ENCODE data around the gene GTF2A2. TPM values are rescaled to one million over a fixed set of nuclear protein-coding genes. Genes with fewer than 3 reads are reported as not detected.

GTF2A2 gene
- total RNA-seq, 1 donor from 2014 or later: 109 TPM

DNA sequence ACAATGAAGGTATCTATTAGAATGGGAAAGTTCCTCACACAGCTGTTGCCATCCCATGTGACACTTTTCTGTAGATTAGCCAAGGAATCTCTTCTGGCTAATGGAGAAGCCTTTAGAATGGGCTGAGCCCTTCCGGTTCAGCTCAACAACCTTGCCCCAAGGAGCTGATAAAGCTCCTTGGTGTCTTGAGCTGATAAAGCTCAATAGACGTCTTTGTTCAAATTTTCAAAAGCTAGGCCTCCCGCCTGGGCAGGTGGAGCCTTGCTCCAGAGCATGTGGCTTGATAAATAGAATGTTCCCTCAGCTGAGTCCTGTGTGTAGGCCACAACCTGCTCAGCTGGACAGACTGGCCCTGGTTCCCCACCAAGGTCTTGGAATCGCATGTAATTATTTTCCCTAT lies 39.0 kb upstream of the GTF2A2 start:
- Mint-ChIP-seq H3K4me1 (ENCODE audit: low read depth) (peaks cover 9% of the 10 kb centered on the region), H3K27me3 (no peaks in the 10 kb centered on the region), H3K4me3 (ENCODE audit: low read depth) (no peak overlapping the region), H3K27ac (no peak overlapping the region), H3K9me3 (ENCODE audit: low read depth) (no peaks in the 10 kb centered on the region), H3K36me3 (ENCODE audit: insufficient read depth) (no peaks in the 10 kb centered on the region)
- no peak for TF ChIP-seq CTCF (IDR thresholded peaks at IDR 0.05; ENCODE audit: unreplicated experiment)
- no peak for DNase-seq (ENCODE audit: low spot score, unreplicated experiment)

- H3K27me3 Mint-ChIP-seq: no peaks in the 10 kb centered on the region
- no peak overlapping the region for H3K27ac Mint-ChIP-seq
- H3K4me1 Mint-ChIP-seq (ENCODE audit: low read depth): peaks cover 11% of the 10 kb centered on the region
- H3K9me3 Mint-ChIP-seq (ENCODE audit: low read depth): no peaks in the 10 kb centered on the region
- no peak for DNase-seq (ENCODE audit: low spot score, unreplicated experiment)
- no peak for TF ChIP-seq CTCF (IDR thresholded peaks at IDR 0.05; ENCODE audit: unreplicated experiment)
- H3K4me3 Mint-ChIP-seq (ENCODE audit: low read depth): no peak overlapping the region
- H3K36me3 Mint-ChIP-seq (ENCODE audit: insufficient read depth): no peaks in the 10 kb centered on the region
These were observed 37.5 kb upstream of the GTF2A2 start for GRCh38 chr15:59694779-59695178.

- Mint-ChIP-seq H3K9me3 (ENCODE audit: low read depth) (no peaks in the 10 kb centered on the region), H3K27ac (peak overlapping the region; percentile 76), H3K36me3 (ENCODE audit: insufficient read depth) (peaks cover 2% of the 10 kb centered on the region), H3K4me3 (ENCODE audit: low read depth) (peak overlapping the region; percentile 56), H3K4me1 (ENCODE audit: low read depth) (peaks cover 18% of the 10 kb centered on the region), H3K27me3 (no peaks in the 10 kb centered on the region)
- DNase-seq (ENCODE audit: low spot score, unreplicated experiment): no peak
- peak; percentile 64 for TF ChIP-seq CTCF (IDR thresholded peaks at IDR 0.05; ENCODE audit: unreplicated experiment)
These were observed 34.0 kb upstream of the GTF2A2 start for GRCh38 chr15:59691194-59691805.

DNA sequence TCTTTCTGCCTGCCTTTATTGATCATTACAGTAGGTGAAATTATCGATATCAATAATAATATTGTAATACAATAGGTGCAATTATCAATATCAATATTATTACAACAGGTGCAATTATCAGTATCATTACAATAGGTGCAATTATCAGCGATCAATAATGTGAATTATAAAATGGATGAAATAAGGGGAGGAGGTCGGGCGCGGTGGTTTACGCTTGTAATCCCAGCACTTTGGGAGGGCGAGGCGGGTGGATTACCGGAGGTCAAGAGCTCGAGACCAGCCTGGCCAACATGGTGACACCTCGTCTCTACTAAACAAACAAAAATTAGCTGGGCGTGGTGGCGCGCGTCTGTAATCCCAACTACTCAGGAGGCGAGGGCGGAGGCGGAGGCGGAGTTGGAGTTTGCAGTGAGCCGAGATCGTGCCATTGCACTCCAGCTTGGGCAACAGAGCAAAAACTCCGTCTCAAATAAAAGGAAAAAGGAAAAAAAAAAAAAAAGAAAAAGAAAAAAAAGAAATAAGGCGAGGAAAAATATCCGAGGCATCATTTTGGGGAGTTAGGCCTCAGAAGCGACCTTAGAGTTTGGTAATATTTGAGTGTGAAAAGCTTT lies 32.4 kb upstream of the GTF2A2 start:
- DNase-seq (ENCODE audit: low spot score, unreplicated experiment): peak; percentile 25
- peak overlapping the region; percentile 99 for H3K27ac Mint-ChIP-seq
- TF ChIP-seq CTCF (IDR thresholded peaks at IDR 0.05; ENCODE audit: unreplicated experiment): no peak

DNA sequence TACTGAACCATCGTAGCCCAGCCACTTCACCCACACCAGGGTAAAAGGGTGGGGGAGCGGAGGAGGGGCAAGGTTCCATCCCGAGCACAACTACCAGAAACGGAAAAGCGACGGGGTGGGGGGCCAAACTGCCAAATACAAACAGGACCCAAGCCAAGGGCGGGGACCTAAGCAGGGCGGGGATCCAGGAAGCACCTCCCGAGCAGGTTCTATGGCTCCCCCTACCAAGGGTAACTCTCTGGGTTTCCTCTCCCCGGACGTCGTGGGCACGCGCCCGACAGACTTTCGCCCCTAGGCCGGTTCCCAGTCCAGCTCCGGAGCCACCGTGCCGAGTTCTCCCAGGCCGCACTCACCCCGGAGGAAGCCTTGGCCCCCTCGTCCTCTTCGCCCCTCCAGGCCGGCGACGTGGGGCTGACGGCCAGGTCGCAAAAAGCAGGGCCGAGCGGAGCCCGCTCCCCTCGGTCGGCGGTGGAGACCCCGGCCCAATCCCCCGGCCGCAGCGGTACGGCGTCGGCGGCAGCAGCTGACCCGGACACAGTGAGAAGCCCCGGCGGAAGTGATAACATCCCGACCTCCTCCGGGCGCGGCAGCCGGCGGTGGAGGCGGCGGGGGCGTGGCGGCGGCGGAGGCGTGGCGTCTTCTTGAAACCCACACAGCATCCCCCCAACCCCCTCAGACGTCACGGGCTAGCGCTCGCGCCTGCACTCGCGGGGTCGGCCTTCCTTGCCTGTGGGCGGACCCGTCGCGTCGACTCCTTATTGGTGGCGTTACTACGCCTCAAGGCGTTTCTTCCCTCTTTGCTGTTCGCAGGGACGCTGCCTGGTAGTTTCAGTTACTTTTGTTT lies 31.7 kb upstream of the GTF2A2 start, which contains the start of gene BNIP2:
Gene BNIP2 (minus strand): TSS at position 539 of the 844 bp plus-strand sequence. CDS start 6,863 bp downstream, outside the sequence.
- Mint-ChIP-seq H3K4me1 (ENCODE audit: low read depth) (peaks cover 23% of the 10 kb centered on the region), H3K36me3 (ENCODE audit: insufficient read depth) (peaks cover 4% of the 10 kb centered on the region), H3K27me3 (no peaks in the 10 kb centered on the region), H3K9me3 (ENCODE audit: low read depth) (no peaks in the 10 kb centered on the region), H3K27ac (peak within 1 kb of the TSS; percentile 99), H3K4me3 (ENCODE audit: low read depth) (peak within 1 kb of the TSS; percentile 97)
- DNase-seq (ENCODE audit: low spot score, unreplicated experiment): peak; percentile 95
- TF ChIP-seq CTCF (IDR thresholded peaks at IDR 0.05; ENCODE audit: unreplicated experiment): peak; percentile 21

More for the DNA sequence above, 32.4 kb upstream of the GTF2A2 start:
- Mint-ChIP-seq H3K9me3 (ENCODE audit: low read depth) (no peaks in the 10 kb centered on the region), H3K36me3 (ENCODE audit: insufficient read depth) (peaks cover 4% of the 10 kb centered on the region), H3K4me1 (ENCODE audit: low read depth) (peaks cover 21% of the 10 kb centered on the region), H3K4me3 (ENCODE audit: low read depth) (peak overlapping the region; percentile 97), H3K27me3 (no peaks in the 10 kb centered on the region)
